NCI-H69 (cell line): ENCODE data around the gene EDC3.
A peak's percentile ranks its signal among the peaks of the same experiment; 100 is the strongest.
"Not testable (repeated sequence)": the region's sequence is repeated elsewhere in the genome, so short reads cannot be mapped to it uniquely, and the experiment has no call there.

Source experiments
- DNase-seq: peaks from one replicate; lab custom pipeline; 2025; lab: John Stamatoyannopoulos, UW

Gene EDC3

DNA sequence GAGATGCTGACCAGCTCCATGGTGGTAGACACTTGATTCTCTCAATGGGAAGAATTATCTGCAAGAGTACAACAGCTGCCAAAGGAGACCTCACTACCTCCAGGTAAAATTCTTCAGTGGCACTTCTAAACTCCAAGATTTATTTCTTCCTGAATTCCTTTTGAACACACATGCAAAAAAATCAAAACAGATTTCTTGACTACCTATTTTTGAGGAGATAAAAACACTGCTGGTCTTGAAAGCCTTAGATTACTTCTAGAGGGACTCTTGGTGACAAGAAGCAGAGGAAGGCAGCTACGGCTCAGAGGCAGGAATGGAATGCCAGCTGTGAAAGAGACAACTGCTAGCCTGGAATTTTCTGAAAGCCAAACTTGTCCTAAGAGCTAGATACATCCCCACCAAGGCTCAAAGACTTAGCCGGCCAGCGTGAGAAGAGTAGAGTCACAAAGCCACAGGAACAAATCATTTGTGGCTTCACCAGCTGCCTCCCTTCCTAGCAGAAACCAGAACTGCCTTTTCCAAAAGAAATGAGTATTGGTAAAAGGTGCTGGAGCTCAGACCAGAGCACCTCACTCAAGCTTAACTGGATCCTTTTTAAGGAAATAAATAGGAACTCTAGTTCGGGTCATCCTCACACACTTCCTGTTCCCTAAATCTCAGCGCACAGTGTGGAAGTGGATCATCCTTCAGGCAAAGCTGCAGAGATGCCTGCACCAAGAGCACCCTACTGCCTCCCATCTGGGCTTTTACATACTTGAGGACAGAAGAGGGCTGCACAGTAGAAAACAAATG, 47.6 kb downstream of the EDC3 start:
- no peak for DNase-seq

- DNase-seq = no peak
Measured at GRCh38 chr15:74646480-74646879, 49.3 kb downstream of the EDC3 start.

GRCh38 chr15:74643665-74644204, 52.1 kb downstream of the EDC3 start:
- no peak for DNase-seq

DNA sequence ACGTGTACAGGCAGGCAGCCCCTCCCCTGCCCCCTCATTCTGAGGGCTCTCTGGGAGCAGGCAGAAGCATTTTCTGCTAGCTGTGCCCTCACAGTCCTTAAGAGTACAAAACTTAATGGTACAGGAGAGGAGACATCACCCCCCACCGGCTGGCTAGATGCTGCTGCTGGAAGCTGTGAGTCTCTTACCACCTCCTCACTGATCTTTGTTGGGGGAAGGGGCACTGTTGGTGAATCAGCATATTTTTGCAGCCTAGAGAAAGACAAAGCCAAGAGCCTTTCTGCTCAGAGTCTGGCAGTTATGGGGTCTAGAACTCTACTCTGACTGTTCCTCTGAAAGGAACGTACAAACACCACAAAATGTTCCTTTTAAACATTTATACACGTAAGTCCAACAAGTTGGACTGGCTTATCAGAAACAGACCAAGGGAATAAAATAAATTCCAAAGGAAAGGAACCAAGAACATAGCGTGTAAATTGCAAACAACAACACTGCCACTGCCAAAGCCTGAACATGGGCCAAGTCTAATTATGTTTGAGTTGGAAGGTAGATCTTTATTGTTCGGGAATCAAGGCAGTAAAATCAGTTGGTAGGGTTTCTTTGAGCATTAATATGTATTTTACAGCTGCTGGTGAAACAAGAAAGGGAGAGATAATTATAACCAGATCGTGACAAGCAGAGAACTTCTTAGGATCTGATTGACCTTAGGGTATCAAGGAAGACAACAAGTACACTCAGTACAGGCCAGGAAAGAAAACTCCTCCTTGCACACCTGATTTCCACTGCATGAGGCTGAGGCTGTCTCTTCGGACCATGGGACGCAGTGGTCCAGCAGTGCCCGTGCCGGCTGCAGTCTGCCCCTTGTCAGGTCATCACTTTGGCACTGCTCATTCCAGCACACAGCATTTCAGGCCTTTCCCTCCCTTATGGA, 52.8 kb downstream of the EDC3 start:
- DNase-seq = peak; percentile 21

DNA sequence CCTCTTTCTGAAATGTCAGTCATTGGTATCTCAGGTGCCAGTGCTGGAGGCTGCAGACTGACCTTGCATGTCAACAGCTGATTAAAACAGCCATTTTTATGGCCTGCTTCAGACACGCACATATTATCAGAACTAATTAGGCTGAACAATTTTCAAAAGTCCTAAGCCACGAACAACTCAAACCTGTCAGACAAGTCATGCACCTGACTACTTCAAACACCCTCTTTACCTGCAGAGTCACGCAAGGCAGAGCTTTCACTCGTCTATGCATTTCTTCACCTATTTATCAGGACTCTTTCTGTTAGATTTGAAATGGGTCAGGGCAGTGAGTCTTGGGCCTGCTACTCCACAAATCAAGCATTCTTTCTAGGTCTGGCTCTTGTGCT, 53.5 kb downstream of the EDC3 start:
- DNase-seq = no peak

GRCh38 chr15:74641151-74641550, 54.7 kb downstream of the EDC3 start:
- DNase-seq = no peak

DNA sequence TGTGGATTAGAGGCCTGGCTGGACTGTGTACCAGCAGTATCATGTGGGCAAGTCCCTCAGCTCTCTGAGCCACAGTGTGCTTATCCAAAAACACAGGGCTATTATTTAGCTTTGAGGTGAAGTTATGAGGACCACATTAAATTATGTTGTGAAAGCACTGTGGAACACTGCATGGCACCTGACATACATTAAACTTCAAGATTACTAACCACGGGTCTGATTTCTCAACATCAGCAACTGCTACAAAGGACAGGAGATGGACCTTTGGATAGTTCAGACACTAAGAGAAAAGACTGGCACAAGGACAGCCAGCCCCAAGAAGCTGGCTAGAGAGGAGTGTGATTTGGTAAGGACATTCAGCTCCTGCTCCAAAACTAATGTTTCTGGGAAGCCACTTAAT, 58.8 kb downstream of the EDC3 start:
- no peak for DNase-seq

- peak; percentile 59 for DNase-seq
Measured at GRCh38 chr15:74635228-74635627, 60.6 kb downstream of the EDC3 start.

GRCh38 chr15:74633781-74634180, 62.0 kb downstream of the EDC3 start:
- DNase-seq = no peak

- no peak for DNase-seq
Measured at GRCh38 chr15:74632601-74633000, 63.2 kb downstream of the EDC3 start.

DNA sequence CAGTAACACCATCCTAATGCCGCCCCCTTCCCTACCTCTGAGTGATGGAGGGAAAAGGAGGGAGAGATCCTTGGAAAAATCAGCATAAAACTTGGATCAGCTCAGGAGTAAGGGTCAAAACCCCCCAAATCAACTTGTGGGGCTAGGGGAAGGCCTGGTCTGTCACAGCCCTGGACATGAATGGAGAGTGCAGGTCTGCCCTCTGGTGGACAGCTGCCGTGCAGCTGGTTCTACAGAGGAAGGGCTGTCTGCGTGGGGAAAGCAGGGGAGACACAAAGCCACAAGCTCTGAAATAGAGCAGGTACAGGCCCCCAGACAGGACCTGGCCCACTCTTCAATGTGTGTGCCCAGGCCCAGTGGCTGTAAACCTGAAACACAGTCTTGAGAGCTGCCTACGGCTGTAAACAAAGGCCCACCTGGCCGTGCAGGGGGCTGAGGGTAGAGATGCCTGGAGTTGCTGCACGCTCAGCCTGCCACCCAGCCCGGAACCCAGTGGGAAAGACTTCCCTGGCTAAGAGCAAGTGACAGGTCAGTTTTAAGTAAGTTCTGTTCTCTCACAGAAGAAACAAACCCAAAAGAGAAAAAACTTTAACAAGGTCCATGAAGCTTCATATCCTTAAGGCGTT, 63.8 kb downstream of the EDC3 start:
- DNase-seq = peak; percentile 43

GRCh38 chr15:74631408-74631807, 64.4 kb downstream of the EDC3 start:
- DNase-seq = no peak

GRCh38 chr15:74631087-74631385, 64.8 kb downstream of the EDC3 start:
- DNase-seq = no peak

GRCh38 chr15:74630284-74631086, 65.3 kb downstream of the EDC3 start:
- DNase-seq = no peak

GRCh38 chr15:74629696-74630095, 66.1 kb downstream of the EDC3 start:
- not testable (repeated sequence) for DNase-seq

- DNase-seq = no peak
Measured at GRCh38 chr15:74628949-74629348, 66.9 kb downstream of the EDC3 start.

- no peak for DNase-seq
Measured at GRCh38 chr15:74628199-74628598, 67.6 kb downstream of the EDC3 start.

GRCh38 chr15:74627766-74628165, 68.1 kb downstream of the EDC3 start:
- DNase-seq = no peak

DNA sequence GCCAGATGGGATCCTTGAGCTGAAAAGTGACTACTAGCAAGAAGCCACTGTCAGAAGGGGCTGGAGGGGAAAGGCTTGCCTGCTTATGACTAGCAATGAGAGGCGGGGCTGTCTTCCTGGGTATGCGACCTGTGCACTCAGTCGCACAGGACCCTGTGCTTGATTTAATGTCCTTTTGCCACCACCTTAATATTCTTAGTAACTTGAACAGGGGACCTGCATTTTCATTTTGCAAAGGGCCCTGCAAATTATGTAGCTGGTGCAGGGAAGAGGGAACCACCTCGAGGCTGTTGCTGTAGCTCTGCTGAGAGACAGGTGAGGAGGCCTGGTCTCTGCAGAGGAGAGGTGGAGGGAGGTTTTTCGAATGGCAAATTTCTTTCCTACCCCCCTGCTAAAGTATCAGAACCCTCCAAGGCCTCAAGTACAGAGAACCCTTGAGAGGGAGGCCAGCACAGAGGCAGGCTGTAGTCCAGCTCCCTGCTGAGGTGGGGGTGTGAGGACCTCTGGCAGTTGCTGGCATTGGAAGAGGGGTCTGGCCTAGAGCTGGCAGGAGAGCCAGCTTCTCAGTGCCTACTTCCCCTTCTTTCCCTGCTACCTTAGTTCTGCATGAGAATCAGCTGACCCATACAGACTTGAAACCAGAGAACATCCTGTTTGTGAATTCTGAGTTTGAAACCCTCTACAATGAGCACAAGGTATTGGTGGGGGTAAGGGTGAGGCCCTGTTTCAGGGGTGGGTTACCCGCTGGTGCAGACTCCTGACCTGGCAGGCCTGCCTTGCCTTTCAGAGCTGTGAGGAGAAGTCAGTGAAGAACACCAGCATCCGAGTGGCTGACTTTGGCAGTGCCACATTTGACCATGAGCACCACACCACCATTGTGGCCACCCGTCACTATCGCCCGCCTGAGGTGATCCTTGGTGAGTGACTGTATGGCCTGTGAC, 68.8 kb downstream of the EDC3 start:
- no peak for DNase-seq

DNA sequence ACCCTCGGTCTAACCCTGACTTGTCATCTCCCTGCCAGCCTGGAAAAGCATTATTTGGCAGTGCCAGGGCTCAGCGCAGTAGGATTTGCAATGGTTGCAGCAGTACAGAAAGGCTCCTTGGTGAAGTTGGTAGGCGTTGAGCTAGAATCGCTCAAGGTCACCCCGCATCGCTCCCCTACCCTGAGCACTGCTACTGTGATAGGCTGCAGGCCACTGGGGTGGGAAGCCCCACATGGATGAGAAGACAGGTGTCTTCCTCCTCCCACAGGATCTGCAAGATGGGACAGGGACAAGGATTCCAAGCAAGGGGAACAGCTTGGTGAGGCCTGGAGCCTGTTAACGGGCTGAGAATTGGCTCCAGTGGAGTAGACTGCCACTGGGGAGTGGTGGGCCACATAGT, 69.5 kb downstream of the EDC3 start:
- no peak for DNase-seq

DNA sequence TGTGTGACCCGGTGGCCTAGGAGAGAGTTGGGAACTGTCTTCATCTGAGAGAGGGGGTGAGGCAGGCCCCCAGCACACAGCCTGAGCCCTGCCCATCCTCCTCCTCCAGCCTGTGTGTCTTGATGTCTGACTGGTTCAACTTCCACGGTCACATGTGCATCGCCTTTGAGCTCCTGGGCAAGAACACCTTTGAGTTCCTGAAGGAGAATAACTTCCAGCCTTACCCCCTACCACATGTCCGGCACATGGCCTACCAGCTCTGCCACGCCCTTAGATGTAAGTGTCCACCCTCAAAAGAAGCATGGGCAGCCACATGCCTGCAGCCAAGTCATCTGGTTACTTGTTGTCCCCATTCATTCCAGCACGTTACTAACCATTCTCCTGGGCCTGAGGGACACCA, 70.1 kb downstream of the EDC3 start:
- no peak for DNase-seq
